Effector memory CD4-positive, alpha-beta T cell (primary cell): ENCODE measurements around the gene KCNQ2.

Source experiments
- DNase-seq, 3 donors: peaks; one replicate each; pipeline ENCODE4 v3.0.0-alpha.2; 2020
- H3K27ac ChIP-seq: 2 replicates; pipeline ENCODE4 v1.7.0; 2013; ENCODE audit warnings: mild to moderate bottlenecking, low read length, moderate library complexity; ENCODE audit not compliant: insufficient read depth, poor library complexity, severe bottlenecking
- H3K27me3 ChIP-seq: replicated peaks from 2 replicates; pipeline ENCODE4 v1.7.0; 2013; ENCODE audit warnings: mild to moderate bottlenecking, low read length; ENCODE audit not compliant: insufficient read depth, control insufficient read depth, poor library complexity, severe bottlenecking
- H3K36me3 ChIP-seq: 2 replicates; pipeline ENCODE4 v1.7.0; 2013; ENCODE audit warnings: mild to moderate bottlenecking, low read length, moderate library complexity; ENCODE audit not compliant: control insufficient read depth, insufficient read depth
- H3K4me1 ChIP-seq: 2 replicates; pipeline ENCODE4 v1.7.0; 2013; ENCODE audit warnings: low read length, mild to moderate bottlenecking; ENCODE audit not compliant: control insufficient read depth, insufficient read depth, poor library complexity, severe bottlenecking
- H3K4me3 ChIP-seq: 2 replicates; pipeline ENCODE4 v1.7.0; 2013; ENCODE audit warnings: low read length, low read depth, mild to moderate bottlenecking; ENCODE audit not compliant: insufficient read depth, poor library complexity, severe bottlenecking
- H3K9me3 ChIP-seq: 2 replicates; pipeline ENCODE4 v1.7.0; 2013; ENCODE audit warnings: mild to moderate bottlenecking, low read length, moderate library complexity; ENCODE audit not compliant: control insufficient read depth

KCNQ2 gene

DNA sequence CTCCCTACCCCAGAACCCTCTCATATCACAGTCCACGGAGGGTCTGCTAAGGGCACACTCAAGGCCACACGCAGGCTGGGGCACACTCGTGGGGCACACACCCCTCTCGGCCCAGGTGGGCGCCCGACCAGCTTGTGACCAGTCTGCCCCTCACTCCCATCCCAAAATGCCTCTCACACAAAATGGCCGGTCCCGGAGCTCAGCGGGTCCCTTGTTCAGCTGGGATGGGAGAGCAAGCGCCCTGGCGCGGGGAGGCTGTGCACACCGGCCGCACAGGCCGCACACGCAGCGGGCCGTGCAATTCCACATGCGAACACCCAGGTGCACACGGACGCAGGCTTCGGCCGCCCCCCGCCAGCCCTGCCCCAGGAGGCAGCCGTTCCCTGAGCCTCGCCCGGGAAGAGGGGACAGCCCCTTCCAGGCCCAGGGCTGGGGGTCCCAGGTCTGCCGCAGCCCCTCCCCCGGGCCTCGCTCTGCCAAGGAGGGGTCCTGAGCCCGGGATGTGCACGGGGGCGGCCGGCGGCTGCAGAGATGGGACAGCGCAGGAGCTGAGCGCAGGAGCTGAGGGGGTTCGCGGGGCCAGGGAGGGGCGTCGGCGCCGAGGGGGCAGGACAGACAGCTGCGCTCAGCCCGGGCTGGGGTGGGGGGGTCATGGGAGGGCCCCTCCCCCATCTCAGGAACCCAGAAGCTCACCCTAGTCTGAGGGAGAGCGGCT lies 1.3 kb downstream of the KCNQ2 start:
- DNase-seq = no peak
- H3K4me3 ChIP-seq = no peak overlapping the region
- H3K27me3 ChIP-seq = peaks cover 48% of the 10 kb centered on the region
- no peak overlapping the region for H3K27ac ChIP-seq
- H3K4me1 ChIP-seq = peaks cover 13% of the 10 kb centered on the region
- no peaks in the 10 kb centered on the region for H3K9me3 ChIP-seq
- no peaks in the 10 kb centered on the region for H3K36me3 ChIP-seq

GRCh38 chr20:63470410-63470809 lies 2.0 kb downstream of the KCNQ2 start:
- DNase-seq = no peak
- H3K4me3 ChIP-seq = no peak overlapping the region
- no peaks in the 10 kb centered on the region for H3K36me3 ChIP-seq
- H3K27me3 ChIP-seq = peaks cover 42% of the 10 kb centered on the region
- no peak overlapping the region for H3K27ac ChIP-seq
- H3K9me3 ChIP-seq = no peaks in the 10 kb centered on the region
- H3K4me1 ChIP-seq = peaks cover 13% of the 10 kb centered on the region

- no peak overlapping the region for H3K27ac ChIP-seq
- peaks cover 13% of the 10 kb centered on the region for H3K4me1 ChIP-seq
- no peaks in the 10 kb centered on the region for H3K9me3 ChIP-seq
- no peaks in the 10 kb centered on the region for H3K36me3 ChIP-seq
- peaks cover 41% of the 10 kb centered on the region for H3K27me3 ChIP-seq
- no peak overlapping the region for H3K4me3 ChIP-seq
- DNase-seq = no peak
These were observed 2.7 kb downstream of the KCNQ2 start for GRCh38 chr20:63469713-63470101.

GRCh38 chr20:63469019-63469712 lies 3.3 kb downstream of the KCNQ2 start:
- Histone ChIP-seq H3K9me3 (no peaks in the 10 kb centered on the region), H3K4me3 (no peak overlapping the region), H3K4me1 (peaks cover 13% of the 10 kb centered on the region), H3K27ac (no peak overlapping the region), H3K27me3 (peaks cover 42% of the 10 kb centered on the region), H3K36me3 (no peaks in the 10 kb centered on the region)
- no peak for DNase-seq

GRCh38 chr20:63468421-63468820 lies 4.0 kb downstream of the KCNQ2 start:
- no peaks in the 10 kb centered on the region for H3K9me3 ChIP-seq
- H3K4me1 ChIP-seq = peaks cover 13% of the 10 kb centered on the region
- no peak for DNase-seq
- H3K27me3 ChIP-seq = peaks cover 39% of the 10 kb centered on the region
- no peaks in the 10 kb centered on the region for H3K36me3 ChIP-seq
- no peak overlapping the region for H3K4me3 ChIP-seq
- H3K27ac ChIP-seq = no peak overlapping the region

GRCh38 chr20:63467294-63468083 lies 5.0 kb downstream of the KCNQ2 start:
- Histone ChIP-seq H3K27ac (no peak overlapping the region), H3K4me3 (no peak overlapping the region), H3K27me3 (peaks cover 34% of the 10 kb centered on the region), H3K4me1 (peaks cover 13% of the 10 kb centered on the region), H3K9me3 (no peaks in the 10 kb centered on the region), H3K36me3 (no peaks in the 10 kb centered on the region)
- no peak for DNase-seq

DNA sequence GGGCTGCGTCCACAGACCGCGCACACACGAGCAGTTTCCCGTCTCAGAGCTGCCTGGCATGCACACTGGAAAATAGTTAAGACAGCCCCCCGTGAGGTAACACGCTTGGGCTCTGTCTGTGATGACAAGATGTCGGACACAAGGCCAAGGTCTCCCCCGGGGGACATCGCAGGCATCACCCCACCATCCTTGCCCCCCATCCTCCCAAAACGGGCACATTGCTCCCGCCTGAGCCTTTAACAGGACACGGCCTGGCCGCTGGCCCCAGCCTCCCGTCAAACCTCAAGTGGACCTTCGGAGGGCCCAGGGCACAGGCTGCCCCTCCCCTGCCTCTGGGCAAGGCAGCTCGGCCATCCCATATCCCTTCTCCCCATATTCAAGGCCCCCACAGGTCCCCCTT lies 5.6 kb downstream of the KCNQ2 start:
- no peak overlapping the region for H3K4me3 ChIP-seq
- H3K27ac ChIP-seq = no peak overlapping the region
- no peaks in the 10 kb centered on the region for H3K9me3 ChIP-seq
- no peaks in the 10 kb centered on the region for H3K36me3 ChIP-seq
- H3K4me1 ChIP-seq = peaks cover 9% of the 10 kb centered on the region
- H3K27me3 ChIP-seq = peaks cover 29% of the 10 kb centered on the region
- DNase-seq = no peak

DNA sequence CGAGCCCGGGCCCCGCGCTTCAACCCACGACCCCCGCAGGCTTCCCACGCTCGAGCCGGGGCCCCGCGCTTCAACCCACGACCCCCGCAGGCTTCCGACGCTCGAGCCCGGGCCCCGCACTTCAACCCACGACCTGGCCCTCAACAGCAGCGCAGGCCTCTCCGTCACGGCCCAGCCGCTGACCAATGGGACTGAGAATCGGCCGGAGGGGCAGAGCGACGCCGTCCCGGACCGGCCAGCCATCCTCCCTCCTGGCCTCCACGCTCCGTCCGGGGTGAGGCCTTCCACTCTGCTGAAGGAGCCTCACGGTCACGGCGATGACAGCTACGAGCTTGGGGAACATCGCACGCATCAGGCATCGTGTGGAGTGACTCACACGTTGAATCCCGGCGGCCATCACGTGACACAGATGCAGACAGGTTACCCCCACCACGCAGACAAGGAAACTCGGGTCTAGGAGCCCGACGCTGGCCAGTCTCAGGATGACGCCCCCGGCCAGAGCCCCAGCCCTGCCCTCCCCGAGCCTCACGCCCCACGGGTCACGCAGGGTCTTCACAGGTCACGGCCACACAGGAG lies 6.1 kb downstream of the KCNQ2 start:
- Histone ChIP-seq H3K27me3 (peaks cover 30% of the 10 kb centered on the region), H3K9me3 (no peaks in the 10 kb centered on the region), H3K36me3 (no peaks in the 10 kb centered on the region), H3K4me1 (peaks cover 4% of the 10 kb centered on the region), H3K4me3 (no peak overlapping the region), H3K27ac (no peak overlapping the region)
- no peak for DNase-seq

- DNase-seq = no peak
- Histone ChIP-seq H3K9me3 (no peaks in the 10 kb centered on the region), H3K4me1 (no peaks in the 10 kb centered on the region), H3K27me3 (peaks cover 22% of the 10 kb centered on the region), H3K36me3 (no peaks in the 10 kb centered on the region), H3K4me3 (no peak overlapping the region), H3K27ac (no peak overlapping the region)
These were observed 6.8 kb downstream of the KCNQ2 start for GRCh38 chr20:63465380-63466249.
